Esophagus muscularis mucosa (tissue), 4 donors: Measurements from ENCODE around the gene C16orf96. TPM values are rescaled to one million over a fixed set of nuclear protein-coding genes. Genes with fewer than 3 reads are reported as not detected.

Experiments used
- DNase-seq: peaks from one replicate; pipeline ENCODE4 v3.0.0-alpha.2; 2017; ENCODE audit errors: extremely low spot score
- H3K27ac ChIP-seq, 4 donors: fragments of 200-600 bp; sonication (generic); replicated peaks in 1 of 4; 1 replicate in 3 of 4; 2 replicates in 1 of 4; pipeline ENCODE4 v1.5.1; 2016 to 2019; ENCODE audit warnings: mild to moderate bottlenecking in 1 of 4
- H3K27me3 ChIP-seq, 4 donors: fragments of 200-600 bp; sonication (generic); one replicate each; pipeline versions ENCODE4 v1.5.1 to v1.6.0; 2016 to 2019
- H3K36me3 ChIP-seq, 4 donors: fragments of 200-600 bp; sonication (generic); one replicate each; pipeline ENCODE4 v1.5.1; 2016 to 2019
- H3K4me1 ChIP-seq, 4 donors: fragments of 200-600 bp; sonication (generic); one replicate each; pipeline ENCODE4 v1.5.1; 2016 to 2019
- H3K4me3 ChIP-seq, 4 donors: fragments of 200-600 bp; sonication (generic); 1 replicate in 2 of 4; 2 replicates in 2 of 4; pipeline ENCODE4 v1.5.1; 2016 to 2019; ENCODE audit warnings: mild to moderate bottlenecking in 4 of 4, moderate library complexity in 1 of 4
- H3K9me3 ChIP-seq, 4 donors: fragments of 200-600 bp; sonication (generic); 1 replicate in 3 of 4; 2 replicates in 1 of 4; pipeline ENCODE4 v1.5.1; 2016 to 2019
- CTCF ChIP-seq, 3 experiments: fragments of 200-600 bp in 2 of 3; fragments of 450-650 bp in 1 of 3; sonication (generic) in 2 of 3; IDR thresholded peaks; one replicate each; pipeline ENCODE4 v1.5.1; 2017 to 2019; ENCODE audit warnings: antibody characterized with exemption in 3 of 3, mild to moderate bottlenecking in 2 of 3, moderate library complexity in 1 of 3
- EP300 ChIP-seq: sonication (generic); formaldehyde crosslinking; IDR thresholded peaks from one replicate; pipeline ENCODE4 v1.6.1; 2017; ENCODE audit warnings: antibody characterized with exemption
- POLR2A ChIP-seq: fragments of 450-650 bp; IDR thresholded peaks from one replicate; pipeline ENCODE4 v1.6.1; 2017; ENCODE audit warnings: antibody characterized with exemption, moderate library complexity, mild to moderate bottlenecking, low read depth
- POLR2AphosphoS5 ChIP-seq, 2 donors: sonication (generic); formaldehyde crosslinking; IDR thresholded peaks; one replicate each; pipeline ENCODE4 v1.6.1; 2017; ENCODE audit warnings: antibody characterized with exemption in 2 of 2
- WGBS: methylation state at CpG from one replicate; pipeline ENCODE4 v1.1.5; 2018; 5-methylcytosine and 5-hydroxymethylcytosine counted together
- intact Hi-C: fragments of 100-400 bp; cut with DNase I; formaldehyde crosslinking; loops from one replicate; pipeline ENCODE4 v1.15.1; 2023
- total RNA-seq, 4 donors: library from RNA; depleted of rRNA; stranded (reverse); fragments of >200 nt; gene quantifications; one replicate each; pipeline versions ENCODE4 v1.1.0 to v1.2.1, GENCODE V29; 2016

The C16orf96 gene
- total RNA-seq, 4 donors from 2014 or later, result not detected

GRCh38 chr16:4591191-4591590, 35.1 kb downstream of the C16orf96 start:
- Histone ChIP-seq H3K4me3 (no peak overlapping the region), H3K4me1 (no peaks in the 10 kb centered on the region), H3K36me3 (no peaks in the 10 kb centered on the region), H3K9me3 (peaks cover 0 to 9% (median 3%) of the 10 kb centered on the region in 4 donors), H3K27ac (no peak overlapping the region), H3K27me3 (peaks cover 0 to 6% (median 0%) of the 10 kb centered on the region in 4 donors)
- 76% methylated on average over 6 of the region's 6 CpGs for WGBS
- intact Hi-C loops, result no loop called here
- TF ChIP-seq POLR2AphosphoS5 (IDR thresholded peaks at IDR 0.05) (no peak), POLR2A (no peak), EP300 (no peak), CTCF (IDR thresholded peaks at IDR 0.05) (no peak)
- no peak for DNase-seq

DNA sequence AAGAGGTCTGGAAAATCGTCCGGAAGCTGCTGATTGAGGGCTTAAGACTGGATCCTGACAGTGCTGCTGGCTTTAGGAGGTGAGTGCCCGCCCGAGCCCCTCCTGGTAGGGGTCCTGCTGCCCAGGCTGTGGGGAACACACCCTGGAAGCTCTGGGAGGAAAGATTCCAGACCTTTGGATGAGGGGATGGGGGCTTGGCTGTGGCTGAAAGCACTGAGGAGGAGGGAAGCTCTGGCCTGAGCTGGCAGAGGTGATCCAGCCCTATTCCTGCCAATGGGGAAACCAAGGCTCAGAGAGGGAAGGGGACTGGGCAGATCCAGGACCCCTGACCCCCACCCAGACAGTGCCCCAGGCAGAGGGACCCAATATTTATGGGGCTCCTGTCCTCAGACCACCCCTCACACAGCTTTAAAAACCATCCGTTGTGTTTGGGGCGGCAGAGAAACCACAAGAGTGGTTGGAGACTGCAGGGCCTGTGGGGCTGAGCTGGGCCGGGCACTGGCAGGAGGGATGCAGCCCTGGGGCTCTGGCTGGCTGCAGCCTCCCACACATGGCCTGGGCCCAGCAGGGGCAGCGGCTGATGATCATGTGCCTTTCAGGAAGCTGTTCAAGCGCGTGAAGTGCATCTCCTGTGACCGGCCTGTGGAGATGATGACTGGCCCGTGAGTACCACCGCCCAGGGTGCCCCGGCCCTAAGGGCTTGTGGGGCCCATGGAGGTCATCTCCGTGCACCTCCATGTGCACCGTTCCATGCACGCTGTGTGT, 35.7 kb downstream of the C16orf96 start:
- peaks cover 0 to 9% (median 3%) of the 10 kb centered on the region in 4 donors for H3K9me3 ChIP-seq
- 90% methylated on average over 13 of the region's 17 CpGs for WGBS

GRCh38 chr16:4593086-4593485, 36.9 kb downstream of the C16orf96 start:
- intact Hi-C loops, result no loop called here
- no peak for DNase-seq
- no peak for TF ChIP-seq POLR2A
- TF ChIP-seq EP300, result no peak
- no peak for TF ChIP-seq CTCF (IDR thresholded peaks at IDR 0.05)
- TF ChIP-seq POLR2AphosphoS5 (IDR thresholded peaks at IDR 0.05), result no peak
- H3K4me1 ChIP-seq, result no peaks in the 10 kb centered on the region
- no peaks in the 10 kb centered on the region for H3K27me3 ChIP-seq
- no peak overlapping the region for H3K4me3 ChIP-seq
- WGBS, result 81% methylated on average over 3 of the region's 16 CpGs
- no peak overlapping the region for H3K27ac ChIP-seq
- peaks cover 0 to 5% (median 2%) of the 10 kb centered on the region in 4 donors for H3K9me3 ChIP-seq
- no peaks in the 10 kb centered on the region for H3K36me3 ChIP-seq

More for the DNA sequence above, 35.7 kb downstream of the C16orf96 start:
- H3K27ac ChIP-seq, result no peak overlapping the region
- TF ChIP-seq EP300 (no peak), POLR2A (no peak), CTCF (IDR thresholded peaks at IDR 0.05) (no peak), POLR2AphosphoS5 (IDR thresholded peaks at IDR 0.05) (no peak)
- H3K4me3 ChIP-seq, result no peak overlapping the region
- H3K36me3 ChIP-seq, result no peaks in the 10 kb centered on the region
- H3K4me1 ChIP-seq, result no peaks in the 10 kb centered on the region
- peaks cover 0 to 2% (median 0%) of the 10 kb centered on the region in 4 donors for H3K27me3 ChIP-seq
- intact Hi-C loops, result no loop called here
- no peak for DNase-seq

DNA sequence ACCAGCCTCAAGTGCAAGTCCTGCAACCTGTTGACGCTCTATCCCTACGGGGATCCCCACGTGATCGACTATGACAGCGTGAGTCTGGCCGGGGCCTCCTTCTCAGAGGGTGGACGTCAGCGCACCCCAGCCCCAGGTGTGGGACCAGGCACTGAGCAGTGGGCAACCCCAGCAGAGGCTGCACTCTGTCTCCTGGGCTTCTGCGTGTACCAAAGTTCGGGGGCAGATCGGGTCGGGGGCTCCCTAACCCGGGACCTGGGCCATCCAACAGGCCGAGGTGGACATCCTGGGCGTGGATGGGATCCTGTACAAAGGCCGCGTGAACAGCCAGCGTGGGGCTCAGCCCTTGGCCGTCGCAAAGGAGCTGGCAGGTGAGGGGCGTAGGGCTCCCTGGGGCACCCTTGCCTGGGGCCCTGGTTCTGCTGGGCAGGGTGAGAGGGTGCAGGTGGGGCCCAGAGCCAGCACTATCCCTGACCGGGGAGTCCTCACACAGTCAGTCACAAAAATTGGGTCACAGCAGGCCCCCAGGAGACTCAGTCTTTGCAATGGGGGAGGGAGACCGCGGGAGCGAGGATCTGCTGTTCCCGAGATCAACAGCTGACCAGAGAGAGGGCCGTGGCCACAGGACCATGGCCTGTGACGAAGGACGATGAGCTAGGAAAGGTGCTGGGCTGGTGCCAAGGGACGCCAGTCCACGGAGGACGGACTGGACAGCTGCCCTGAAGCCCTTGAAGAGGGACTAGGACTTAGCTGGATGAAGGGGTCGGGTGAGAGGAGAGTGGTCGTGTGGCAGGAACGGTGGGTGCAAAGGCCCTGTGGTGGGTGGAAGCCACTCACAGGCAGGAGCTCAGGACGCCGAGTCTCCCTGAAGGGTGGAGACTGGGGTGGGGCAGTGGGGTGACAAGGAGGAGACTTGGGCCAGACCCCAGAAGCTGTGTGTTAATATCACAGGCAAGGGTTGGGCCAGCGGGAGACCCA, 38.6 kb downstream of the C16orf96 start:
- WGBS, result 93% methylated on average over 21 of the region's 38 CpGs
- no peaks in the 10 kb centered on the region for H3K4me1 ChIP-seq
- intact Hi-C loops, result no loop called here
- no peak for TF ChIP-seq POLR2A
- TF ChIP-seq EP300, result no peak
- no peak for TF ChIP-seq CTCF (IDR thresholded peaks at IDR 0.05)
- TF ChIP-seq POLR2AphosphoS5 (IDR thresholded peaks at IDR 0.05), result no peak
- H3K36me3 ChIP-seq, result no peaks in the 10 kb centered on the region
- no peak overlapping the region for H3K4me3 ChIP-seq
- no peaks in the 10 kb centered on the region for H3K27me3 ChIP-seq
- no peak for DNase-seq
- H3K27ac ChIP-seq, result no peak overlapping the region
- H3K9me3 ChIP-seq, result no peaks in the 10 kb centered on the region
